Measurements from ENCODE around the gene CDC23. TPM values are rescaled to one million over a fixed set of nuclear protein-coding genes. Genes with fewer than 3 reads are reported as not detected.

The CDC23 gene
- total RNA-seq, 1 experiment from 2014 or later = 41.3 TPM

DNA sequence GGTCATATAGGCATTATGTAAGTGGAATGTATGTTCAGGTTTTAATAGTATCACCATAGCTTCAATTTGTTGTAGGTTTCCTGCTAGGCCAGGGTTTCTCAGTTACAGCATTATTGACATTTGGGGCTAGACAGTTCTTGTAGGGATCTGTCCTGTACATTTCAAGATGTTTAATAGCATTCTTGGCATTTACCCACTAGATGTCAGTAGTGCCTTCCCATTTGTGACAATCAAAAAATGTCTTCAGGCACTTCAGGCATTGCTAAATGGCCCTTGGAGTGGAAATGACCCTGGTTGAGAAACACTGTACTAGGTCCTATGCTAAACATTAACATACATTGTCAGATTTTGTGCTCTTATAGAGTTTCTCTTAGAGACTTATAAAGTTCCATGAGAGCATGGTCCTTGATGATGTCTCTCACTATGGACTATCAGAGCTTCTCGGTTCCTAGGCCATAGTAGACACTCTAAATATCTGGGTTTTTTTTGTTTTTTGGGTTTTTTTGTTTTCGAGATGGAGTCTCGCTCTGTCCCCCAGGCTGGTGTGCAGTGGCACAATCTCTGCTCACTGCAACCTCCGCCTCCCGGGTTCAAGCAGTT is 32.8 kb downstream of the CDC23 start:
- Mint-ChIP-seq H3K27ac (no peak overlapping the region), H3K36me3 (ENCODE audit: insufficient read depth in 1 of 3, low read depth in 3 of 3) (peaks cover 39 to 60% (median 58%) of the 10 kb centered on the region in 3 experiments)

More for the DNA sequence above, 32.8 kb downstream of the CDC23 start:
- Histone ChIP-seq H3K9me3 (ENCODE audit: control insufficient read depth, low read depth, low read length) (no peaks in the 10 kb centered on the region), H2BK12ac (ENCODE audit: insufficient read length, low read depth, low read length) (no peak overlapping the region), H2AK5ac (ENCODE audit: insufficient read length, low read length) (no peak overlapping the region), H3K56ac (ENCODE audit: insufficient read length, low read depth, low read length) (no peak overlapping the region), H3K79me2 (ENCODE audit: insufficient read depth, low read length) (peaks cover 4% of the 10 kb centered on the region; the same call in 1 of the 2 replicates), H3K23me2 (ENCODE audit: insufficient read length, low read depth, low read length, poor library complexity, severe bottlenecking) (peaks cover 8% of the 10 kb centered on the region), H3K14ac (ENCODE audit: insufficient read depth, low read length) (no peak overlapping the region), H2AFZ (ENCODE audit: low read length) (no peak overlapping the region), H3K4me2 (ENCODE audit: insufficient read depth, insufficient read length, low read length) (peak overlapping the region; percentile 84), H4K91ac (ENCODE audit: insufficient read length, low read depth, low read length) (no peak overlapping the region), H3K4ac (ENCODE audit: low read depth, low read length) (no peak overlapping the region), H3K18ac (ENCODE audit: insufficient read length, low read depth, low read length) (no peak overlapping the region), H3T11ph (ENCODE audit: low read length) (no peak overlapping the region), H3K23ac (ENCODE audit: insufficient read length, low read depth, low read length) (no peak overlapping the region), H2BK20ac (ENCODE audit: low read depth, low read length, poor library complexity, severe bottlenecking) (no peak overlapping the region), H4K20me1 (ENCODE audit: control insufficient read depth, insufficient read depth, insufficient read length) (no peaks in the 10 kb centered on the region), H4K5ac (ENCODE audit: insufficient read length, low read depth, low read length) (no peak overlapping the region), H3K79me1 (ENCODE audit: insufficient read depth, low read depth, low read length, poor library complexity, severe bottlenecking) (no peaks in the 10 kb centered on the region), H2BK15ac (ENCODE audit: low read depth, low read length) (no peak overlapping the region), H2BK120ac (ENCODE audit: low read depth, low read length, poor library complexity, severe bottlenecking) (no peak overlapping the region), H3K4me1 (ENCODE audit: insufficient read depth, low read length) (no peaks in the 10 kb centered on the region), H3K27ac (ENCODE audit: insufficient read length, low read depth, low read length) (no peak overlapping the region), H3K9ac (ENCODE audit: extremely low read depth, insufficient read length, low read length) (no peak overlapping the region), H4K8ac (replicated peaks; ENCODE audit: insufficient read length, low read depth, low read length) (no peak overlapping the region), H2BK5ac (ENCODE audit: insufficient read length, low read length) (no peak overlapping the region), H3K27me3 (ENCODE audit: insufficient read depth, low read length) (no peaks in the 10 kb centered on the region)
- WGBS (ENCODE audit: extremely low coverage, insufficient read length, low lambda C conversion rate) = no CpG with 5 or more reads among the region's 5 CpGs
- DNase-seq = no peak
- no peak overlapping the region; a peak in 3 of 5 replicates for H3K4me3 Mint-ChIP-seq
- TF ChIP-seq CTCF (conservative IDR thresholded peaks at IDR 0.05) = peak; percentile 65
- peaks cover 12 to 16% of the 10 kb centered on the region in 2 experiments for H3K4me1 Mint-ChIP-seq
- no peaks in the 10 kb centered on the region for H3K9me3 Mint-ChIP-seq
- no peaks in the 10 kb centered on the region for H3K27me3 Mint-ChIP-seq (ENCODE audit: low read depth)

Data from H9 (cell line).